GM12873 (cell line): Measurements from ENCODE around the gene RUVBL2.
A peak's percentile ranks its signal among the peaks of the same experiment; 100 is the strongest.

ENCODE experiments used
- CTCF ChIP-seq: IDR thresholded peaks from 2 replicates; pipeline ENCODE4 v1.5.1; 2012; ENCODE audit warnings: low read depth, mild to moderate bottlenecking, moderate library complexity, low read length, control low read depth; ENCODE audit not compliant: insufficient read depth; ENCODE audit errors: missing control alignments

Gene RUVBL2

DNA sequence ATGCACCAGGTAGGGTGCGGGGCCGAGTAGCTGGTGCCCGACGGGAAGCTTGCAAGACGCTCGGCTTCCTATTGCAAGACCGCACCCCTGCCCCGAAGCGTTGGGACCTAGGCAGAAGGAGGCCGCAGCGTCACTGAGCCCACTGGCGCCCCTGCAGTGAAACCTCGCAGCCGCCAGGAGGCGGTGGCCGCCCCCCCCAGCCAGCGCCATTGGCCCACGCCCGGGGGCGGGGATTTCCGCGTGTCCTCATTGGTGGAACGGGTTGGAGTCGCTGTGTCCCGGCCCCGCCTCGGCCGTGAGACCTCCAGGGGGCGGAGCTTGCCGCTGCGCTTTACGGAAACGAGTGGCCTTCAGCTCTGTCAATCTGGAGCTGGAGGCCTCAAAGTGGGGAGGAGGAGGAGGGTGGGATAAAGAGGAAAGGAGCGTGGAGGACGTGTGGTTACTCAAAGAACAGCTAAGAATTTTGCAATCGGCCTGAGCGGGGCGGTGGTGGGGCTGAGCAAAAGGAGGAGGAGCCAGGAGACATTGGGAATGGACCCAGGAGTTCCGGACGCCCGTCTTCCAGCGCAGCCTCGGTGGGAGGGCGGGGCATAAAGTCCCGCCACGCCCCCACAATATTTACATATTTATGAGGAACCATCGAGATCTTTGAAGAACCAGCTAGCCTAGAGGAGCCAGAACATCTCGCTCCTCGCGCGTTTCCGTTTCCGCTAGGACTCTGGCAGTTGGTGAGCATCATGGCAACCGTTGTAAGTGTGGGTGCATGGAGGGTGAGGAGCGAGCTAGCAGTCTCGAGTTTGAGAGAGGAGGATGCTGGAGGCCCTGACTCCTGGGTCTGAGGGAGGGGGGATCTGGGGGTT is at the start of gene RUVBL2, which contains the start of gene GYS1:
TSS of gene RUVBL2 (plus strand) at position 713 of the 860 bp plus-strand sequence. CDS start at position 738, 25 bp downstream.
TSS of gene GYS1 (minus strand) at position 135 of the 860 bp plus-strand sequence. CDS start 197 bp downstream, outside the sequence.
- peak; percentile 96 for TF ChIP-seq CTCF

DNA sequence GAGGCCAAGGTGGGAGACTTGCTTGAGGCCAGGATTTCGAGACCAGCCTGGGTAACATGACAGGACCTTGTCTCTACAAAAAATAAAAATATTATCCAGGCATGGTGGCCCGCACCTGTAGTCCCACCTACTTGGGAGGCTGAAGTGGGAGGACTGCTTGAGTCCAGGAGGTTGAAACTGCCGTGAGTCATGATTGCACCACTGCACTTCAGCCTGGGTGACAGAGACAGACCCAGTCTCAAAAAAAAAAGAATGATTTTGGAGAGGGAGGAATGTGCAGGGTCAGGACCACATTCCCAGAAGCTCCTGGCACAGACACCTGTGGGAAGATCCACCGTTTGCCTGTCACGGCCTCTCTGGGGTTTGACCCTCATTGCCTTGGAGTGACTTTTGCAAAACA is 48.3 kb upstream of the RUVBL2 start:
- TF ChIP-seq CTCF = no peak

GRCh38 chr19:48945817-48946216 is 47.9 kb upstream of the RUVBL2 start:
- no peak for TF ChIP-seq CTCF

DNA sequence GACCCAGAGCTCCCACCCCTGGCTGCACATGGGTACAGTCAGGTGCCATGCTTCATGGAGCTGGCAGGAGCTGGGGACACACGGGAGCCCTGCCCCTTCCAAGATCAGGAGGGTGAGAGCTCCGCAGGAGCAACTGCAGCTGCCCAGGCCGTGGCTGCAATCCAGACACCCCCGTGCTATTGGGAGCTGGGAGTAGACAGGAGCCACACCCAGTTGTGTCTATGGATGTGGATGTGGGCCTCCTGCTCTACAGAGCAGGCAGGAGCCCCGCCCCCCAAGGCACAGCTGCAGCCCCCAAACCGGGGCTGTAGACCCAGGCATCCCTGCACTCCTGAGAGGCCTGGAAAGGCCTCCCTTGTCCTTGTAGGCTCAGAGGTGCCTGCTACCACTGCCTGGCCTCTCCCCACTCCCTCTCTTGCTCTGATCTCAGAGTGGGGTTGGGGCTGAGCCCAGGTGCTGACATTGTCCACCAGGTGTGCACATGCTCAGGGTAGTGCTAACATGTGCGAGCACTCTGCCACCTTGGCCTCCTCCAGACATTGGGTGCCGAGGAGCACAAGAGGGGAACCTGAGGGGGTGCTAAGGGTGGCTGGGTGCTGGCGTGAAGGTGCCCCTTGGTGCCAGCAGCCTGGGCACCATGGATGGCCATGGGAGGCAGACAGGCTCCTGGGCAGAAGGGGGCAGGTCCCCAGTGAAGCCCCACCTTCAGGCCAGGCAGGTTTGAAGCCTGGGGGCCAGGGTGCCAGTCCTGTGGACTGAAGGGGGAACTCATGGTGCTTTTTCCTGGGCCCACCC is 47.0 kb upstream of the RUVBL2 start:
- TF ChIP-seq CTCF = no peak

DNA sequence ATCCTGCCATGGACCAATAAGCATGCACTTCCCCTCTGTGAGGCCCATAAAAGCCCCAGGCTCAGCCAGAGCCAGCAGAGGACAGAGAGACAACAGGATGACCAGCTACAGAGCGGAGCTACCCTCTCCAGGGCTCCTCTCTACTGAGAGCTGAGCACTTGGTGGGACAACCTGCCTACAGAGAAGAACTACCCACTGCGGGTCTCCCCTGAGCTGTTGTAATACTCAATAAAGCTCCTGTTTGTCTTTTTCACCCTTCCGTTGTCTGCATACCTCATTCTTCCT is 46.5 kb upstream of the RUVBL2 start:
- no peak for TF ChIP-seq CTCF

DNA sequence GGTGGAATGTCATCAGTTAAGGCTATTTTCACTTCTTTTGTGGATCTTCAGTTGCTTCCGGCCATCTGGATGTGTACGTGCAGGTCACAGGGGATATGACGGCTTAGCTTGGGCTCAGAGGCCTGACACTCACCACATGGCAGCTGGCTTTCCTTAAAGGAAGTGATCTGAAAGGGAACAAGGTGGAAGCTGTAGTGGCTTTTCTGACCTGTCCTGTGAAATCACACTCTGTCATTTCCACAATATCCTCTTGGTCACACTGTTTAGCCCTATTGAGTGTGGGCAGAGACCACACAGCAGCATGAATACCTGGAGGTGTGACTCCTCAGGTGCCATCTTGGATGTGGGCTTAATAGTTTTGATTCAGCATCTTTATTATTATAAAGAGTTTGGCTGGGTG is 43.5 kb upstream of the RUVBL2 start:
- TF ChIP-seq CTCF = no peak

DNA sequence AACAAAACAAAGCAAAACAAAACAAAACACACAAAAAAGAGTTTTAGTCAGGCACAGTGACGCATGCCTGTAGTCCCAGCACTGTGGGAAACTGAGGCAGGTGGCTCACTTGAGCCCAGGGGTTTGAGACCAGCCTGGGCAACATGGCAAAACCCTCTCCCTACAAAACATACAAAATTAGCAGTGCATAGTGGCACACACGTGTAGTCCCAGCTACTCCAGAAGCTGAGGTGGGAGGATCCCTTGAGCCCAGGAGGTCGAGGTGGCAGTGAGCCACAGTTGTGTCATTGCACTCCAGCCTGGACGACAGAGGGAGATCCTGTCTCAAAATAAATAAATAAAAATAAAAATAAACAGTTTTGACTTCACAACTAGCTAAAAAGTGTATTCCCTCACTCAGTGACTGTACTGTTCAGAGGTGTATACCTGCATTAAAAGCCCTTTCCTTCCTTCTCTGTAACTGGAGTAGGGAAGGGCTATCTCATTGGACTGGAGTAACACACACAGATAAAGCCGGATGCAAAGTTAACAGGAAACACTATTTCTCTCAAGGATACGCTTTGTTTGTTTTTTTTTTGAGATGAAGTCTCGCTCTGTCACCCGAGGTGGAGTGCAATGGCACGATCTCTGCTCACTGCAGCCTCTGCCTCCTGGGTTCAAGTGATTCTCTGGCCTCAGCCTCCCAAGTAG is 42.7 kb upstream of the RUVBL2 start:
- no peak for TF ChIP-seq CTCF
